ENCODE data around the gene CHSY1. TPM values are rescaled to one million over a fixed set of nuclear protein-coding genes. Genes with fewer than 3 reads are reported as not detected.
A peak's percentile ranks its signal among the peaks of the same experiment; 100 is the strongest.

The CHSY1 gene
- total RNA-seq, 1 donor from 2014 or later, result 46.7 TPM

DNA sequence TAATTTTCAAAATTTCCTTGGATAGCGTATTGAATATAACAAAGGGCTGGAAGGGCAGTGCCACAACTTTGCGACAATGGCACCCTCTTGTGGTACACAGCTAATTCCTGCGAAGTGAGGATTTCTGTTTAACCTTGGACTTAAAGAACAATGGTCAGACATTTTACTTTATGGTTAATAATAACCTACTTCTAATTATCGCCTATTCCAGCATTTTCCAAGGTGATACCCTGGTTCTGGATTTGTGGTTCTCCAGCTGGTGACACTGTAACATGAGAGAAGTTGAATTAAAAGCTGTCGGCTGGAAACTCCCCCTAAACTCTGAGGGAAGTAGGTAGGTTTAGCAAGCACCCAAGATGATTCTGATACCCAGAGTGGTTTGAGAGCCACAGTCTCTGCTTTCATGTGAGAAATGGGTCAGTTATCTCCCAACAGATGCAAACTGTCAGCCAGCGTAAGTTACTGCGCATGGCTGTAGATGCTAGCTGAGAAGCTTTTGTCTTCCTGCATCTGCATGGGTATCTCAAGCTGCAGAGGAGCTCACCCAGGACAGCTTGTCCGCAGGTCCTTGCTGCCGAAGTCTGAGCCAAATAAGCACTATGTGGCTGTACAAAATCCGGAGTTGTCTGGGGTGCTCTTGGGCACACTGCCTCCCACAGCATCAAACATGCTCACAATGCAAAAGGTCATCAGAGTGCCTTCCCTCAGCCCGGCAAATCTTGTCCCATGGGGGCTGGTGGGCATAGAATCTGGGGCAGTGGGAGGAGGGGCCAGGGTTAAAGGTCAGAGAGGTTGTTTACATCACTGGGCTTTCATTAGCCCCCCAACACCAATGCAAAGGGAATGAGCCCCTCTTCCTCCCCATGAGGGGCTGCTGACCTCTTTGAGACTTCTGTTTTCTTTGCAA lies 6.6 kb upstream of the CHSY1 start:
- Mint-ChIP-seq H3K36me3 (ENCODE audit: low read depth) (no peaks in the 10 kb centered on the region), H3K27ac (ENCODE audit: unreplicated experiment) (no peak overlapping the region), H3K4me3 (peak overlapping the region; percentile 56), H3K9me3 (no peaks in the 10 kb centered on the region), H3K27me3 (ENCODE audit: low read depth) (peaks cover 18% of the 10 kb centered on the region), H3K4me1 (peaks cover 39% of the 10 kb centered on the region)
- DNase-seq (ENCODE audit: low read depth, low spot score), result peak; percentile 48
- TF ChIP-seq, protein P1, sequence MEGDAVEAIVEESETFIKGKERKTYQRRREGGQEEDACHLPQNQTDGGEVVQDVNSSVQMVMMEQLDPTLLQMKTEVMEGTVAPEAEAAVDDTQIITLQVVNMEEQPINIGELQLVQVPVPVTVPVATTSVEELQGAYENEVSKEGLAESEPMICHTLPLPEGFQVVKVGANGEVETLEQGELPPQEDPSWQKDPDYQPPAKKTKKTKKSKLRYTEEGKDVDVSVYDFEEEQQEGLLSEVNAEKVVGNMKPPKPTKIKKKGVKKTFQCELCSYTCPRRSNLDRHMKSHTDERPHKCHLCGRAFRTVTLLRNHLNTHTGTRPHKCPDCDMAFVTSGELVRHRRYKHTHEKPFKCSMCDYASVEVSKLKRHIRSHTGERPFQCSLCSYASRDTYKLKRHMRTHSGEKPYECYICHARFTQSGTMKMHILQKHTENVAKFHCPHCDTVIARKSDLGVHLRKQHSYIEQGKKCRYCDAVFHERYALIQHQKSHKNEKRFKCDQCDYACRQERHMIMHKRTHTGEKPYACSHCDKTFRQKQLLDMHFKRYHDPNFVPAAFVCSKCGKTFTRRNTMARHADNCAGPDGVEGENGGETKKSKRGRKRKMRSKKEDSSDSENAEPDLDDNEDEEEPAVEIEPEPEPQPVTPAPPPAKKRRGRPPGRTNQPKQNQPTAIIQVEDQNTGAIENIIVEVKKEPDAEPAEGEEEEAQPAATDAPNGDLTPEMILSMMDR (conservative IDR thresholded peaks at IDR 0.05), result peak; percentile 96

DNA sequence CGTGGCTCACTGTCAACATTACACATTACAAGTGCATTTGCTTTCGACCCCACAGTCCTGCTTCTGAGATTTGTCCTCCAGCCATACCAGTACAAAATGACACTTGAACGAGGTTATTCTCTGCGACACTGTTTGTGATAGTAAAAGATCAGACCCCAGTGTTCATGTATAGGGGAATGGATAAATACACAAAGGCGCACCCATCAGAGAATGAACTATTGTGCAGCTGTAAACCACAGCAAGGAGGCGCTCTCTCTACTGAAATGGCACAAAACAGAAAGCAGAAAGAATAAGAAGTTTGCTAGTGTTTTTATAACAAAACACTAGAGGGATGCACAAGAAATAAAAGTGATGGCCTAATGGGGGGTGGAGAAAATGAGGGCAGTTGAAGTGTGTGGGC lies 4.9 kb upstream of the CHSY1 start:
- H3K4me1 Mint-ChIP-seq, result peaks cover 50% of the 10 kb centered on the region
- peaks cover 22% of the 10 kb centered on the region for H3K27me3 Mint-ChIP-seq (ENCODE audit: low read depth)
- no peak for DNase-seq (ENCODE audit: low read depth, low spot score)
- H3K9me3 Mint-ChIP-seq, result no peaks in the 10 kb centered on the region
- no peak overlapping the region for H3K27ac Mint-ChIP-seq (ENCODE audit: unreplicated experiment)
- no peak overlapping the region for H3K4me3 Mint-ChIP-seq
- H3K36me3 Mint-ChIP-seq (ENCODE audit: low read depth), result no peaks in the 10 kb centered on the region
- TF ChIP-seq, protein P1 (conservative IDR thresholded peaks at IDR 0.05), result peak; percentile 45

GRCh38 chr15:101255615-101256241 lies 3.9 kb upstream of the CHSY1 start:
- no peak for DNase-seq (ENCODE audit: low read depth, low spot score)
- H3K4me3 Mint-ChIP-seq, result peak overlapping the region; percentile 60
- no peaks in the 10 kb centered on the region for H3K36me3 Mint-ChIP-seq (ENCODE audit: low read depth)
- H3K27me3 Mint-ChIP-seq (ENCODE audit: low read depth), result peaks cover 22% of the 10 kb centered on the region
- peaks cover 52% of the 10 kb centered on the region for H3K4me1 Mint-ChIP-seq
- H3K27ac Mint-ChIP-seq (ENCODE audit: unreplicated experiment), result no peak overlapping the region
- TF ChIP-seq, protein P1 (conservative IDR thresholded peaks at IDR 0.05), result no peak
- no peaks in the 10 kb centered on the region for H3K9me3 Mint-ChIP-seq

- TF ChIP-seq, protein P1 (conservative IDR thresholded peaks at IDR 0.05), result no peak
- no peak overlapping the region for H3K27ac Mint-ChIP-seq (ENCODE audit: unreplicated experiment)
- DNase-seq (ENCODE audit: low read depth, low spot score), result no peak
Observed at GRCh38 chr15:101255051-101255395, 3.2 kb upstream of the CHSY1 start.

GRCh38 chr15:101254157-101255050 lies 2.6 kb upstream of the CHSY1 start:
- TF ChIP-seq, protein P1 (conservative IDR thresholded peaks at IDR 0.05), result no peak
- peaks cover 18% of the 10 kb centered on the region for H3K27me3 Mint-ChIP-seq (ENCODE audit: low read depth)
- H3K27ac Mint-ChIP-seq (ENCODE audit: unreplicated experiment), result no peak overlapping the region
- H3K36me3 Mint-ChIP-seq (ENCODE audit: low read depth), result no peaks in the 10 kb centered on the region
- DNase-seq (ENCODE audit: low read depth, low spot score), result no peak
- H3K4me3 Mint-ChIP-seq, result peak overlapping the region; percentile 72
- H3K9me3 Mint-ChIP-seq, result no peaks in the 10 kb centered on the region
- H3K4me1 Mint-ChIP-seq, result peaks cover 63% of the 10 kb centered on the region

More at GRCh38 chr15:101255051-101255395, 3.2 kb upstream of the CHSY1 start:
- no peaks in the 10 kb centered on the region for H3K36me3 Mint-ChIP-seq (ENCODE audit: low read depth)
- no peaks in the 10 kb centered on the region for H3K9me3 Mint-ChIP-seq
- peaks cover 59% of the 10 kb centered on the region for H3K4me1 Mint-ChIP-seq
- peaks cover 21% of the 10 kb centered on the region for H3K27me3 Mint-ChIP-seq (ENCODE audit: low read depth)
- no peak overlapping the region for H3K4me3 Mint-ChIP-seq
